ENCODE data around the gene SLC6A7.
A peak's percentile ranks its signal among the peaks of the same experiment; 100 is the strongest.
"Not testable (repeated sequence)": the region's sequence is repeated elsewhere in the genome, so short reads cannot be mapped to it uniquely, and the experiment has no call there.

Gene SLC6A7

DNA sequence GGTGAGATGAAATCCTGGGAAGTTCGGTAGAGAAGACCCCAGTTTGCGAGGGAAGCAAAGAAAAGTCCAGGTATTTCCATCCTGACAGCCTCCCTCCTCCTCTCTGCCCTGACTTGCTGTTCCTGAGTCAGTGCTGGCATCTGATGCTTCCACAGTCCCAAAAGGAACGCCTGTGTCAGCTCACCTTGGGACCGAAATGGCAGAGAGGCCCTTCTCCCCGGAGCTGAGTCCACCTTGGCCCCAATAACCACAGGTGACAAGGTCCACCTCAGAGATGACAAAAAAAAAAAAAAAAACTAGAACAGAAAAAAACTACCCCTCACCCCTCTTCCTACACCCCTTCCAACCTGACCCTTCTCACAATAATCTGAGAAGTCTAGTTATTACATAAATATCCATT is 31.6 kb downstream of the SLC6A7 start:
- DNase-seq: no peak

GRCh38 chr5:150222906-150223305 is 33.0 kb downstream of the SLC6A7 start:
- no peak for DNase-seq

DNA sequence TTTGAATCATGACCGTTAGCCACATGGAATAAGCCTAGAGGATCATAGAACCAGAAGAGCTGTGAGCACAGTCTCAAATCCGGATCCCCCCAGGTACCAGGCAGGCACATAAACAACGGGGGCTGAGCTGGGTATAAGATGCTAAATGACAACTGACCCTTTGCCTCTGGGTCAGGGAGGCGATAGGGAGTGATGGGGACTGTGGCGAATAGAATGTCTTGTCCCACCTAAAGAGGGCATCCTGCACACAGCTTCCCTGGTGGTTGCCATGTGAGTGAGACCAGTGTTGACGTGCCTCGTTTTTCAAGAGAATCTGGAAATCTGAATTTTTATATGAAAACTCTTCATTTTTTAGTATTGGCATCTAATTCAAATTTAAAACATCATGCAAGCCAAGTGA is 33.6 kb downstream of the SLC6A7 start:
- DNase-seq: no peak

GRCh38 chr5:150224483-150225027 is 34.7 kb downstream of the SLC6A7 start:
- no peak for DNase-seq

- no peak for DNase-seq
Observed at GRCh38 chr5:150227036-150227435, 37.2 kb downstream of the SLC6A7 start.

- DNase-seq: no peak
Observed at GRCh38 chr5:150227606-150228273, 37.9 kb downstream of the SLC6A7 start.

- no peak for DNase-seq
Observed at GRCh38 chr5:150229571-150229970, 39.7 kb downstream of the SLC6A7 start.

DNA sequence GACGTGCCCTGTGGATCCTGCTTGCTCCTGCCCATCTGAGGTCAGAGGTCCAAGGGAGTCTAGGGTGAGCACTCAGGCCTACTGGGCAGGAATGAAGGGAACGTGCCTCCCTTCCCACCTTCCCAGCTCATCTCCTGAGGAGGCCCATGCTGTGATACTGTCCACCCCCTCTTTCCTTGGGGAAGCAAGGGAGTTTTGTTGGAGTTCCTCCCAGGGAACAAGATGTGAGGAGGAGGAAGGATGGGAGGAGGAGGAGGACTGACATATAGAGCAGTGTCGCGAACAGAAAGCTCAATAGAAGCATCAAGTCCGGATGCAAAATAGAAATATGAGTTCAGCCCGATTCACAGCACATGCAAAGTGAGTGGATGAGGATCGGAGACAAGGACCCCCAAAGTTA is 41.0 kb downstream of the SLC6A7 start:
- no peak for DNase-seq

- DNase-seq: not testable (repeated sequence)
Observed at GRCh38 chr5:150233706-150234105, 43.8 kb downstream of the SLC6A7 start.

DNA sequence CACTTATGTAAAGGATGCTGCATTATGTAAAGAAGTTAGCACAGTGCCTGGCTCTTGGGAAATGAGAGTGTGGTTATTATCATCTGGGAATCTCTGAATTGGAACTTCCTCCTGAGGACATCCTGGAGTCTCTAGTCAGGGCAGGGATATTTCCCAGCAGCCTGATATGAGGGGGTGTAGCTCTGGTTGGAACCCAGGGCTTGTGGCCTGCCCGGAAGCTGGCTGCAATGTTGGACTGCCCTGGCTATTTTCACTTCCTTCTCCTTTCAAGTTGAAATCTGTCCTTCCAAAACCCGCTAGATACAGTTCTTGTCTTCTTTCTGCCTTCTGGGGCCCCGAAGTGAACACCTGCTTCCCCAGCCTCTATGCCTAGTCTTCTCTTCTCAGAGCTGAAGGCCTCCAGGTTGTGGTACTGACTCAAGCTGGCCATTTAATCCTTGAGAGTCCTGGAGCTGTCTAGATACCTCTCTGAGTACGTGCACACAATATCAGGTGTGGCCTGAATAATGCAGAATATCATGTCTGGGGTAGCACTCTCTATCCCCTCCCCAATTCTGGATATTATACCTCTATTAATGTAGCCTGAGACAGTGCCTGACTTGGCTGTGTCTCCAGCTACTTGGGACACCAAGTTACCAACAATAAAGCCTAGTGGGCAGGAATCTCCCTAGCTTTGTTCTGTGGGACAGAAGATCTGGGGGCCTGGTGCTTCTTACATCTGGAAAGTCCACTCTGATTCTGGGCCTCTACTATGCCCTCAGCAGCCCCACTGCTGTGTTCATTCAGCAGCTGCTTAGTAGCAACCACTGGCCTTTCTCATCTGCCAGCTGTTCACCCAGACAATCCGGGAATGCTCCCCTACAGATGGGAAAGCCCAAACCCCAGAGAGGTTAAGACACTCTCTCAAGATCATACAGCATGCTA is 45.0 kb downstream of the SLC6A7 start:
- DNase-seq: no peak

DNA sequence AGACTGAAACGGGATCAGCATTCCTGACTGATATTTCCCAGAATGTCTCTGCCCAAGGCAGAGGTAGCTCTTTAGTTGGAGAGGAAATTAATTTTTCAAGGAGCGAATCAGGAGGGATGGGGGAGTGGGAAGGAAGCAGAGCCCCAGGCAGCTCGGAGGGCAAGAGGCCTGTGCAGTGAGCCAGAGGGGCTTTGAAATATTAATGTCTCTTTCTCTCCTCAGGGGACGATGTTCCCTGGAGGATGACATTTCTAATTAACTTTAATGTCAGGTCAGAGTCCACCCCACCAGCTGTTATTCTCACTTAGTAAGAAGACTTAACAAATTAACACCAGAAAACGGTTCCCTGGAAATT is 45.6 kb downstream of the SLC6A7 start:
- peak; percentile 49 for DNase-seq

DNA sequence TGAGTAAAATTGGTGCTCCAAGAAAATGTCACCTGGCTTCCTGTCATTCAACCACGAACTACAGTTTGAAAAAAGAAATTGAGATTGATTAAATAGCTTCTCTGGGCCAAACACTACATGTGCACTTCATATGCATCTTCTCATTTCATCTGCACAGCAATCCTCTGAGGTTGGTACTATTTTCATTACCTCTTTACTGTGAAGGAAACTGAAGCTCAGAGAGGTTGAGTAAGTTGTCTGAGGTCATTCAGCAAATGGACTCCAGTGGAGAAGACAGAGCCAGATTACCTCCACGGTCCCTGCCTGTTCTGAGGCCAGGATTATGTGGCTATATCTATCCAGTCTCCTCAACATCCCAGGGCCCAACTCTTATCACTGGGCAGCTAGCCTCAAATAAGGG is 46.5 kb downstream of the SLC6A7 start:
- DNase-seq: no peak

DNA sequence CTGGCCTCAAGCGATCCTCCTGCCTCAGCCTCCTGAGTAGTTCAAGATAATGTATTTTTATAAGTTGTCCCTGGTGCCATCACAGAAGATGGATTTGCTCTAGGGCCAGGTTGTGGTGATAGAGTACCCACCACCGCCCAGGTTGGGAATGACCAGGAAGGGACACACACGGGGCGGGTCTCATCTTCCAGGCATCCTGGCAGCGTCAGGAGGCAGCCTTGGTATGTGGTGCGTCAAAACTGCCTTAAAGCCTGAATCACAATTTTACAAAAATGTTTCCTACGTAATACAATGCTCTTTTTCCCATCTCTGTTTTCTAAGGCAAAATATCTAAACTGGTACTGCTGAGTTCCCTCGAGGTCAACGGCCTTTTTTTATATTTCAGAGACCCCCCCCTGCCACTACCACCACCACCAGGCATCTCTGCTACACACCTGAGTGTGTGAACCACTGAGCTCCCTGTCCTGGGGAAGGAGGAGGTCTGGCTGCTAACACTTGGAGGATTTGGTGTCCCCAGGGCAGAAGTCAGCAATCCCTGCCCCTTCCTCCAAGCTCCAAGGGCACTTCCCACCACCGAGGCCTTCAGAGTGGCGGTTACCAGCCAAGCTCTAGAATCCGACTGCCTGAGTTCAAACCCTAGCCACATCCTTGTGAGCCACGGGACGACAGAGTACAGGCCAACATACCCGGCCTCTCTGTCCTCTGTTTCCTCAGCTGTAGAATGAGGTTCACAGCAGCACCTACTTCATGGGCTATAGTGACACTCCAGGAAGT is 47.3 kb downstream of the SLC6A7 start:
- no peak for DNase-seq

DNA sequence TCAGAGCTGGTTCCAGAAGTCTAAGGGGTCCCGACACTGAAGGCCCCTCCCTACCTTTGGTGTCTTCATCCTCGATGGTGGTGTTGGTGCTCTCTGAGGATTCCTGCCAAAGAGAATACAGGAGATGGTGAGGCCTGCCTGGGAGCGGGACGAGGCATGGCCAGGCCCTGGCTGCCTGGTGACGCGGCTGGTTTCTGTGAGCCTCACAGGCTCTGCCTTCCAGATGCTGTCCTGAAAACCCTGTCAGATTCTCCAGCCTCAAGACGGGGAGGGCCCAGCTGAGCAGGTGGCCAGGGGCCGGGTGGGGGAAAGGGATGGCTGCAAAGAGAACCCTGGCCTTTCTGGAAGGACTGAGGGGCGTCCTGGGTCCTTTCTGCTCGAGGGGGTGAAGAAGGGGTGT is 48.8 kb downstream of the SLC6A7 start:
- DNase-seq: no peak

DNA sequence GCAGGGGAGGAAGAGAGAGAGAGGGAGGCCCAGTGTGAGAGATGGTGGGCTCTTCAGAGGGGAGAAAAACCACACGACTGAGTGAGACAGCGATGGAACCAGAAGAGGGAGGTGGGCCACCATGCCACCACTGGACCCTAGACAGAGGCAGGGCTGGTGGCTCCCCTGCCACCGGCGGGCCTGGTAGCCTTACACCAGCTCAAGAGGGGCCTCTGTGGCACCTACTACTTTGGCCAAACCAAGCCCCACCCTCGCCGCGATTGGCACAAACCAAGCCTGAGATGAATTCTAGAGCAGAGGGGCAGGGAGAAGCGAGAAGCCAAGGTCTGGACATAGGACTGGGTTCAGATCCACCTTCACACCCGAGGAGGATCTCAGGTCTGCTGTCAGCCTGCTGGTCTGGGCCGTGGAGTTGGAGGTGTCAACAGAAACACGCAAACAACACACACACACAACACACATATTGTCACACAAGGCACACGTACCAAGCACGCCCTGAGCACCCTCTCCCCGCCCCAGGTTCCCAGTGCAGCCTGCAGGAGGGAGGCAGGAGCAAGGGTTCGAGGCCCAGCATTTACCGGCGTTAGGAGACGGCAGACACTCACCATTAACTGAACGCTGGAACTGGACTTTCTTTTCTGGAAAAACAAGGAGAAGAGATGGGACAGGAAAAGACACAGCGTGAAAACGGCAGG is 49.4 kb downstream of the SLC6A7 start:
- no peak for DNase-seq

- no peak for DNase-seq
Observed at GRCh38 chr5:150239794-150240122, 49.9 kb downstream of the SLC6A7 start.

DNA sequence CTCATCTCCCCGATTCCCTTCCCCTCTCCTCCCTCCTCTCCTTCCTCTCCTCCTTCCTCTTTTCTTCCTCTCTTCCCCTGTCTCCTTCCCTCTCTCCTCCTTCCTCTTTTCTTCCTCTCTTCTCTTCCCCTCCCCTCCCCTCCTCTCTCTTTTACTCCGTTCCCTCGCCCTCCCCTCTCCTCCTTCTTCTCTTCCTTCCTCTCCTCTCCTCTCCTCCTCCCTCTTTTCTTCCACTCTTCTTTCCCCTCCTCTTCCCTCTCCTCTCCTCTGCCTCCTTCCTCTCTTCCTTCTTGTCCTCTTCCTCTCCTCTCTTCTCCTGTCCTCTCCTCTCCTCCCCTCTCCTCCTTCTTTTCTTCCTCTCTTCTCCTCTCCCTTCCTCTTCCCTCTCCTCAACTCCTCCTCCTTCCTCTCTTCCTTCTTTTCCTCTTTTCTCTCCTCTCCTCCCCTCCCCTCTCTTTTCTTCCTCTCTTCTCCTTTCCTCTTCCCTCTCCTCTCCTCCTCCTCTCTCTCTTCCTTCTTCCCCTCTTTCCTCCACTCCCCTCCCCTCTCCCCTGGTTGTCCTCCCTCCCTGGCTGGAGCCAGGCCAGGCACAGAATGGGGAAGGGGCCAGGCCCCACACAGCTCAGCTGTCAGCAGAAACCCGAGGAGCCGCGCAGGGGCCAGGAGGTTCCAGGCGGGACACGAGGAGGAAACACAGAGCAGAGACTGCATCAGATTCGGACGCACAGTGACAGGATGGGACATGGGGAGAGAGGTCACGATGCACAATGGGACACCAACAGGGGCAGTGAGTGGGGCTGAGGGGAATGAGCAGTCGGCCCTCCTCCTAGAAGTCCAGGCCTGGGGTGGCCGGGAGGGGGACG is 51.7 kb downstream of the SLC6A7 start:
- DNase-seq: peak; percentile 43

DNA sequence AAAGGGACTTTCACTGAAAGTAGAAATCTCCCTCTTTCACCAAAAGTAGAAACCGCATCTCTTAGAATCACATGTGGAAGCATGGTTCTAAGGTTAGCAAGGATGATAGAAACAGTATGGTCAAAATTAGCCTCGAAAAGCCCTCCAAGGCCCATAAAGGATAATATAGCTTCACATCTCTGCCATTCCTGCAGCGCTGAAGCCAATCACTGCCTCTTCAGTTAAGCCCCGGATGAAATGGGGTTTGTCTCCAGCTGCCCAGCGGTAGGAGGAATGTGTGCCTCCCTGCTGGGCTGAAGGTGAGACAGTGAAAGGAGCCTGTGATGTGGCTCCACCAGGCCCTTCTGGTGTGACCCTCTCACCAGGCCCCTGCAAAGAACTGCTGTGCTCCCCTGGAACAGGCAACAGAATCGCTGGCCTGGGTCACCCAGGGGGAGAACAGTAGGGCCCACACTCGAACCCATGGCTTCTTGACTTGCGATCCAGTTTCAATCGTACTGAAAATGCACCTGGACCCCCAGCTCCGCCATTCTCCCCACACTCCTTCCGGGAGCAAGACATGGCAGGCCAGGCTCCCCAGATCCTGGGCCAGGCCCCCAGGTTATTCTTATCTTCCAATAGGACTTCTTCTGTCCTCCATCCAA is 52.5 kb downstream of the SLC6A7 start:
- no peak for DNase-seq

GRCh38 chr5:150243590-150243989 is 53.7 kb downstream of the SLC6A7 start:
- no peak for DNase-seq

- no peak for DNase-seq
Observed at GRCh38 chr5:150244209-150244608, 54.3 kb downstream of the SLC6A7 start.

- no peak for DNase-seq
Observed at GRCh38 chr5:150245111-150245789, 55.4 kb downstream of the SLC6A7 start.

All from retina (tissue), 1 donor.